ENCODE measurements around the gene SFRP4.

DNA sequence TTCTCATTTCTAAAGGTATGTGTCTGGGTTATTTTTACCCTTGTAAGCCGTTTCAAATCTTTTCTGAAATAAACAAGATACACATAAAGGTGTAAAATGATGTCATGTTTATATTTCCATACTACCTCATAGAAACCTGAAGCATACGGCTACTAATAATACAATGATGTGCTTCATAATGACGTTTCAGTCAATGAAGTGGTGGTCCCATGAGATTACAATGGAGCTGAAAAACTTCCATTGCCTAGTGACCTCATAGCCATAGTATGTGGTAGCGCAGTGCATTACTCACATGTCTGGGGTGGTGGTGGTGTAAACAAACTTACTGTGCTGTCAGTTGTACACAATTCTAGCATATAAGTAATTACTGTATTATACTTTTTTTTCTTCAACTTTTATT, 28.7 kb upstream of the SFRP4 start:
- TF ChIP-seq CTCF (conservative IDR thresholded peaks at IDR 0.05 in 1 of 2, IDR thresholded peaks at IDR 0.05 in 1 of 2; ENCODE audit: extremely low read depth in 1 of 2, insufficient read depth in 1 of 2, low read depth in 1 of 2, low read length in 2 of 2) (no peak), EZH2 (IDR thresholded peaks at IDR 0.05; ENCODE audit: borderline replicate concordance, low read length) (no peak)
